ENCODE measurements around the gene RBP2. TPM values are rescaled to one million over a fixed set of nuclear protein-coding genes. Genes with fewer than 3 reads are reported as not detected.

The RBP2 gene
- total RNA-seq, 1 donor, result not detected

DNA sequence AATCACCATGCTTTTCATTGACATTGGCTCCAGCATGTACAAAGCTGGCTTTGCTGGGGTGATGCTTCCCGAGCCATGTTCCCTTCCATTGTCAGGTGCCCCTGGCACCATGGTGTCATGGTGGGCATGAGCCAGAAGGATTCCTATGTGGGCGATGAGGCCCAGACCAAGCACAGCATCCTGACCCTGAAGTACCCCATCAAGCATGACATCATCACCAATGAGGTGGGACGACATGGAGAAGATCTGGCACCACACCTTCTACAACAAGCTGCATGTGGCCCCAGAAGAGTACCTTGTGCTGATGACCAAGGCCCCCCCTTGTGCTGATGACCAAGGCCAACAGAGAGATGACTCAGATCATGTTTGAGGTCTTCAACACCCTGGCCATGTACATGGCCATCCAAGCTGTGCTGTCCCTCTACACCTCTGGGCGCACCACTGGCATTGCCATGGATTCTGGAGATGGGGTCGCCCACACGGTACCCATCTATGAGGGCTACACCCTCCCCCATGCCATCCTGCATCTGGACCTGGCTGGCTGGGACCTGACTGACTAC, 17.6 kb upstream of the RBP2 start:
- DNase-seq (ENCODE audit: insufficient read length, low spot score, missing footprints), result peak; percentile 9
- H3K36me3 ChIP-seq (ENCODE audit: insufficient read depth, low read length), result no peaks in the 10 kb centered on the region
- peaks cover 3% of the 10 kb centered on the region for H3K9me3 ChIP-seq (ENCODE audit: low read depth, low read length)
- H3K4me1 ChIP-seq (ENCODE audit: insufficient read depth, low read length), result no peaks in the 10 kb centered on the region
- no peak overlapping the region for H2AFZ ChIP-seq (ENCODE audit: low read length)
- H3K79me2 ChIP-seq (ENCODE audit: insufficient read depth, low read length), result no peaks in the 10 kb centered on the region
- H3K4me3 ChIP-seq (ENCODE audit: insufficient read depth, low read length), result no peak overlapping the region
- H3K4me2 ChIP-seq (ENCODE audit: insufficient read depth, low read length), result no peak overlapping the region
- H3K27me3 ChIP-seq (ENCODE audit: insufficient read depth, low read length), result no peaks in the 10 kb centered on the region
- H3K27ac ChIP-seq (ENCODE audit: low read depth, low read length), result no peak overlapping the region
- TF ChIP-seq, protein P1, sequence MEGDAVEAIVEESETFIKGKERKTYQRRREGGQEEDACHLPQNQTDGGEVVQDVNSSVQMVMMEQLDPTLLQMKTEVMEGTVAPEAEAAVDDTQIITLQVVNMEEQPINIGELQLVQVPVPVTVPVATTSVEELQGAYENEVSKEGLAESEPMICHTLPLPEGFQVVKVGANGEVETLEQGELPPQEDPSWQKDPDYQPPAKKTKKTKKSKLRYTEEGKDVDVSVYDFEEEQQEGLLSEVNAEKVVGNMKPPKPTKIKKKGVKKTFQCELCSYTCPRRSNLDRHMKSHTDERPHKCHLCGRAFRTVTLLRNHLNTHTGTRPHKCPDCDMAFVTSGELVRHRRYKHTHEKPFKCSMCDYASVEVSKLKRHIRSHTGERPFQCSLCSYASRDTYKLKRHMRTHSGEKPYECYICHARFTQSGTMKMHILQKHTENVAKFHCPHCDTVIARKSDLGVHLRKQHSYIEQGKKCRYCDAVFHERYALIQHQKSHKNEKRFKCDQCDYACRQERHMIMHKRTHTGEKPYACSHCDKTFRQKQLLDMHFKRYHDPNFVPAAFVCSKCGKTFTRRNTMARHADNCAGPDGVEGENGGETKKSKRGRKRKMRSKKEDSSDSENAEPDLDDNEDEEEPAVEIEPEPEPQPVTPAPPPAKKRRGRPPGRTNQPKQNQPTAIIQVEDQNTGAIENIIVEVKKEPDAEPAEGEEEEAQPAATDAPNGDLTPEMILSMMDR (IDR thresholded peaks at IDR 0.05; ENCODE audit: extremely low read depth, low read depth, low read length), result no peak
- H4K20me1 ChIP-seq (ENCODE audit: insufficient read depth, low read length), result no peaks in the 10 kb centered on the region

DNA sequence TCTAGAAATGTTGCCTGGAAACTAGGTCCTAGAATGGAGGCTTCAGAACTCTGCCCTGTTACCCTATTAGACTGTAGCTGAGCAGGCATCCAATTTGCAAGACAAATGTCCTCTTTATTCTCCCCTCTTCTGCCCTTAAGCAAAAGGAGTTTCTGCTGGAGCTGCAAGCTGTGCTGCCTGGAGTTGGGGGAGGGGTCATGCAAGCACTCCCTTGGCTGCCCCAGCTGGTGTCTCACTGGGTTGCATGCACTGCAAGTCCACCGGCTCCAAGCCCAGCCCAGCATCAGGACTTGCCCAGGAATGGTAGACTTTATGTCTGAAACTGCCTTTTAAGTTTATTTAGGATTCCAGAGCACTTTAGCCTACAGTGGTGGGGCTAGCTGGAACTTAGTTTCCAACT, 15.7 kb upstream of the RBP2 start:
- H3K27me3 ChIP-seq (ENCODE audit: insufficient read depth, low read length), result no peaks in the 10 kb centered on the region
- H3K4me3 ChIP-seq (ENCODE audit: insufficient read depth, low read length), result no peak overlapping the region
- H3K9me3 ChIP-seq (ENCODE audit: low read depth, low read length), result peaks cover 3% of the 10 kb centered on the region
- H3K79me2 ChIP-seq (ENCODE audit: insufficient read depth, low read length), result no peaks in the 10 kb centered on the region
- TF ChIP-seq, protein P1 (IDR thresholded peaks at IDR 0.05; ENCODE audit: extremely low read depth, low read depth, low read length), result no peak
- no peaks in the 10 kb centered on the region for H3K4me1 ChIP-seq (ENCODE audit: insufficient read depth, low read length)
- DNase-seq (ENCODE audit: insufficient read length, low spot score, missing footprints), result no peak
- H3K4me2 ChIP-seq (ENCODE audit: insufficient read depth, low read length), result no peak overlapping the region
- H2AFZ ChIP-seq (ENCODE audit: low read length), result no peak overlapping the region
- H3K27ac ChIP-seq (ENCODE audit: low read depth, low read length), result no peak overlapping the region
- no peaks in the 10 kb centered on the region for H3K36me3 ChIP-seq (ENCODE audit: insufficient read depth, low read length)
- H4K20me1 ChIP-seq (ENCODE audit: insufficient read depth, low read length), result no peaks in the 10 kb centered on the region

GRCh38 chr3:139491027-139491700, 14.8 kb upstream of the RBP2 start:
- H3K79me2 ChIP-seq (ENCODE audit: insufficient read depth, low read length), result no peaks in the 10 kb centered on the region
- no peaks in the 10 kb centered on the region for H3K36me3 ChIP-seq (ENCODE audit: insufficient read depth, low read length)
- TF ChIP-seq, protein P1 (IDR thresholded peaks at IDR 0.05; ENCODE audit: extremely low read depth, low read depth, low read length), result no peak
- no peak for DNase-seq (ENCODE audit: insufficient read length, low spot score, missing footprints)
- no peaks in the 10 kb centered on the region for H4K20me1 ChIP-seq (ENCODE audit: insufficient read depth, low read length)
- H2AFZ ChIP-seq (ENCODE audit: low read length), result no peak overlapping the region
- H3K27me3 ChIP-seq (ENCODE audit: insufficient read depth, low read length), result no peaks in the 10 kb centered on the region
- peaks cover 3% of the 10 kb centered on the region for H3K9me3 ChIP-seq (ENCODE audit: low read depth, low read length)
- H3K27ac ChIP-seq (ENCODE audit: low read depth, low read length), result no peak overlapping the region
- H3K4me1 ChIP-seq (ENCODE audit: insufficient read depth, low read length), result no peaks in the 10 kb centered on the region
- H3K4me3 ChIP-seq (ENCODE audit: insufficient read depth, low read length), result no peak overlapping the region
- H3K4me2 ChIP-seq (ENCODE audit: insufficient read depth, low read length), result no peak overlapping the region

GRCh38 chr3:139482206-139482605, 5.9 kb upstream of the RBP2 start:
- Histone ChIP-seq H3K4me3 (ENCODE audit: insufficient read depth, low read length) (no peak overlapping the region), H3K79me2 (ENCODE audit: insufficient read depth, low read length) (no peaks in the 10 kb centered on the region), H4K20me1 (ENCODE audit: insufficient read depth, low read length) (no peaks in the 10 kb centered on the region), H3K36me3 (ENCODE audit: insufficient read depth, low read length) (no peaks in the 10 kb centered on the region), H3K27me3 (ENCODE audit: insufficient read depth, low read length) (no peaks in the 10 kb centered on the region), H3K27ac (ENCODE audit: low read depth, low read length) (no peak overlapping the region), H3K4me2 (ENCODE audit: insufficient read depth, low read length) (no peak overlapping the region), H3K4me1 (ENCODE audit: insufficient read depth, low read length) (no peaks in the 10 kb centered on the region), H3K9me3 (ENCODE audit: low read depth, low read length) (no peaks in the 10 kb centered on the region), H2AFZ (ENCODE audit: low read length) (no peak overlapping the region)
- no peak for DNase-seq (ENCODE audit: insufficient read length, low spot score, missing footprints)
- TF ChIP-seq, protein P1 (IDR thresholded peaks at IDR 0.05; ENCODE audit: extremely low read depth, low read depth, low read length), result no peak
